Placental epithelial cell (primary cell): Measurements from ENCODE around the gene ADORA3. TPM values are rescaled to one million over a fixed set of nuclear protein-coding genes. Genes with fewer than 3 reads are reported as not detected.

Source experiments
- small RNA-seq: library from RNA; depleted of rRNA; stranded (forward); fragments of <200 nt; gene quantifications from one replicate; pipeline ENCODE3, GENCODE V24; 2012
- total RNA-seq: library from RNA; depleted of rRNA; stranded (reverse); fragments of >200 nt; gene quantifications from 2 replicates; pipeline ENCODE4 v1.2.3, GENCODE V29; 2012

The ADORA3 gene
- not detected in 2 replicates for total RNA-seq

GRCh38 chr1:111503585-111504060 is at the start of gene ADORA3, which contains the start of gene TMIGD3:
ADORA3 (minus strand) TSS chr1:111503633; CDS start chr1:111503354, 279 bp downstream.
TMIGD3 (minus strand) TSS chr1:111503633; CDS start chr1:111503354, 279 bp downstream.

Small RNA genes lying within 50 kb of the gene (small RNA-seq; reads per million reads assigned to genes)
- gene RNU6-792P = not detected

Other genes starting within 250 kb of the ADORA3 start
- gene CHIA, start 212.8 kb downstream of the ADORA3 start, total RNA-seq = under 0.01 and 0.11 TPM in 2 replicates
- 0.76 and 1.2 TPM in 2 replicates for gene OVGP1, start 75.9 kb downstream of the ADORA3 start, total RNA-seq
- gene WDR77, start 54.4 kb downstream of the ADORA3 start, total RNA-seq = 26.7 and 51.6 TPM in 2 replicates
- 203 and 218 TPM in 2 replicates for gene ATP5PB, start 54.2 kb downstream of the ADORA3 start, total RNA-seq
- 0.11 and 0.39 TPM in 2 replicates for gene C1orf162, start 29.6 kb downstream of the ADORA3 start, total RNA-seq
- not detected in 2 replicates for gene TMIGD3, start within 50 bp of the ADORA3 start, total RNA-seq
- gene RAP1A, start 116.2 kb upstream of the ADORA3 start, total RNA-seq = 19.2 and 31.0 TPM in 2 replicates
- 3.6 and 7.9 TPM in 2 replicates for gene INKA2, start 235.8 kb upstream of the ADORA3 start, total RNA-seq